ENCODE data around the gene PTPRM.

DNA sequence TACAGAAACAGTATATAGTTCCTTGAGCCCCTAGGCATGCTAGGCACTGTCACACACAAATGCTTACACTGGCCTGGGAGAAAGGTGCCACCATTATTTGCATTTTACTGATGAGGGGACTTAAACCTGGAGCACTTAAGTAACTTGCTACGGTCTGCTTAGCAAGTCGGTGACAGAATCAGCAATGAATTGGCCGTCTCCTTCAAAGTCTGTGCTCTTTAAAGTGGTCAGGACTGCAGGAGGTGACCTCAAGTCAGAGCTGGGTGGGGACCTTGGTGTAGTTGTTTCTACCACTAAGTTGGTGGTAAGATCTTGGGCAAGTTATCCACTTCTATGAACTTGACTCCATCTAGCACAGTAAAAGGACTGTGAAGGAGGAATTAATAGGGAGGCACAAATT lies 34.8 kb downstream of the PTPRM start:
- TF ChIP-seq, protein P1, sequence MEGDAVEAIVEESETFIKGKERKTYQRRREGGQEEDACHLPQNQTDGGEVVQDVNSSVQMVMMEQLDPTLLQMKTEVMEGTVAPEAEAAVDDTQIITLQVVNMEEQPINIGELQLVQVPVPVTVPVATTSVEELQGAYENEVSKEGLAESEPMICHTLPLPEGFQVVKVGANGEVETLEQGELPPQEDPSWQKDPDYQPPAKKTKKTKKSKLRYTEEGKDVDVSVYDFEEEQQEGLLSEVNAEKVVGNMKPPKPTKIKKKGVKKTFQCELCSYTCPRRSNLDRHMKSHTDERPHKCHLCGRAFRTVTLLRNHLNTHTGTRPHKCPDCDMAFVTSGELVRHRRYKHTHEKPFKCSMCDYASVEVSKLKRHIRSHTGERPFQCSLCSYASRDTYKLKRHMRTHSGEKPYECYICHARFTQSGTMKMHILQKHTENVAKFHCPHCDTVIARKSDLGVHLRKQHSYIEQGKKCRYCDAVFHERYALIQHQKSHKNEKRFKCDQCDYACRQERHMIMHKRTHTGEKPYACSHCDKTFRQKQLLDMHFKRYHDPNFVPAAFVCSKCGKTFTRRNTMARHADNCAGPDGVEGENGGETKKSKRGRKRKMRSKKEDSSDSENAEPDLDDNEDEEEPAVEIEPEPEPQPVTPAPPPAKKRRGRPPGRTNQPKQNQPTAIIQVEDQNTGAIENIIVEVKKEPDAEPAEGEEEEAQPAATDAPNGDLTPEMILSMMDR (conservative IDR thresholded peaks at IDR 0.05; ENCODE audit: low read depth, low read length): no peak
- no peak for TF ChIP-seq USF2 (IDR thresholded peaks at IDR 0.05; ENCODE audit: low read depth, low read length)
- TF ChIP-seq MXI1 (IDR thresholded peaks at IDR 0.05; ENCODE audit: borderline replicate concordance, low read depth, low read length): no peak
- no peak for TF ChIP-seq MAFK (IDR thresholded peaks at IDR 0.05; ENCODE audit: low read depth, low read length)
- no peak for TF ChIP-seq POLR2A (IDR thresholded peaks at IDR 0.05; ENCODE audit: low read depth, low read length)
- no peak for TF ChIP-seq FOS (IDR thresholded peaks at IDR 0.05; ENCODE audit: low read depth, low read length)
- TF ChIP-seq RAD21 (IDR thresholded peaks at IDR 0.05; ENCODE audit: low read length): no peak
- no peak for TF ChIP-seq MAZ (IDR thresholded peaks at IDR 0.05; ENCODE audit: borderline replicate concordance, low read depth, low read length)
- no peak for TF ChIP-seq CEBPB (IDR thresholded peaks at IDR 0.05; ENCODE audit: low read depth, low read length)
- TF ChIP-seq RCOR1 (IDR thresholded peaks at IDR 0.05; ENCODE audit: insufficient replicate concordance, low read length): no peak
